ENCODE measurements around the gene AMD1.
"Not testable (repeated sequence)": the region's sequence is repeated elsewhere in the genome, so short reads cannot be mapped to it uniquely, and the experiment has no call there.

Gene AMD1

DNA sequence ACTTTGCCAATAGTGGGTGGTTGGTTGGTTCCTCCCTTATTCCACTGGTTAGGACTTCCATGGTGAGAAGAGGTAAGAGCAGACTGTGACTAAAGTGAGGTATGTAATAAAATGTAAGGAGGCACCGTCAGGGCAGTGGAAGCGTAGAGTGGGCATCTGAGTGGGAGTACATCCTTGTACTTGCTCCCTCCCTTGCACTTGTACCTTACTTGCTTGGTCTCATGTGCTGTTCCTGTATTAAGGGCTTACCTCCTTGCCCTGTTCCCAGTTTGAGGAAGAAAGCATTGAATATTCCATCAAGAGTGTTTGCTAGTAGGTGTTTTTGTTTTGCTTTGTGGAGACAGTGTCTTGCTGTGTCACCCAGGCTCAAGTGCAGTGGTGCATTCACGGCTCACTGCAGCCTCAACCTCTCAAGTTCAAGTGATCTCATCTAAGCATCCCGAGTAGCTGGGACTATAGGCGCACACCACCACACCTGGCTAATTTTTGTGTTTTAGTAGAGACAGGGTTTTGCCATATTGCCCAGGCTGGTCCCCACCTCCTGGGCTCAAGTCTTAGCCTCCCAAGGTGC lies 25.5 kb downstream of the AMD1 start:
- TF ChIP-seq, protein P1, sequence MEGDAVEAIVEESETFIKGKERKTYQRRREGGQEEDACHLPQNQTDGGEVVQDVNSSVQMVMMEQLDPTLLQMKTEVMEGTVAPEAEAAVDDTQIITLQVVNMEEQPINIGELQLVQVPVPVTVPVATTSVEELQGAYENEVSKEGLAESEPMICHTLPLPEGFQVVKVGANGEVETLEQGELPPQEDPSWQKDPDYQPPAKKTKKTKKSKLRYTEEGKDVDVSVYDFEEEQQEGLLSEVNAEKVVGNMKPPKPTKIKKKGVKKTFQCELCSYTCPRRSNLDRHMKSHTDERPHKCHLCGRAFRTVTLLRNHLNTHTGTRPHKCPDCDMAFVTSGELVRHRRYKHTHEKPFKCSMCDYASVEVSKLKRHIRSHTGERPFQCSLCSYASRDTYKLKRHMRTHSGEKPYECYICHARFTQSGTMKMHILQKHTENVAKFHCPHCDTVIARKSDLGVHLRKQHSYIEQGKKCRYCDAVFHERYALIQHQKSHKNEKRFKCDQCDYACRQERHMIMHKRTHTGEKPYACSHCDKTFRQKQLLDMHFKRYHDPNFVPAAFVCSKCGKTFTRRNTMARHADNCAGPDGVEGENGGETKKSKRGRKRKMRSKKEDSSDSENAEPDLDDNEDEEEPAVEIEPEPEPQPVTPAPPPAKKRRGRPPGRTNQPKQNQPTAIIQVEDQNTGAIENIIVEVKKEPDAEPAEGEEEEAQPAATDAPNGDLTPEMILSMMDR (conservative IDR thresholded peaks at IDR 0.05; ENCODE audit: low read depth, low read length), result no peak
- DNase-seq (ENCODE audit: low read depth), result no peak
- H3K4me3 ChIP-seq (ENCODE audit: low read depth, low read length), result no peak overlapping the region

DNA sequence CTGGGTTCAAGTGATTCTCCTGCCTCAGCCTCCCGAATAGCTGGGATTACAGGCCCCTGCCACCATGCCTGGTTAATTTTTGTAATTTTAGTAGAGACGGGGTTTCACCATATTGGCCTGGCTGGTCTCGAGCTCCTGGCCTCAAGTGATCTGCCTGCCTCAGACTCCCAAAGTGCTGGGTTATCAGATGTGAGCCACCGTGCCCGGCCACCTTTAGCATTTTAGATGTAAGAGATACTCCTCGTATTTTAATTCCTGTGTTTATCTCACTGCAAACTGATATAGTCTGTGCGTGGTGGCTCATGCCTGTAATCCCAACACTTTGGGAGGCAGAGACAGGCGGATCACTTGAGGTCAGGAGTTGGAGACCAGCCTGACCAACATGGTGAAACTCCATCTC lies 27.0 kb downstream of the AMD1 start:
- not testable (repeated sequence) for H3K4me3 ChIP-seq (ENCODE audit: low read depth, low read length); DNase-seq (ENCODE audit: low read depth)

DNA sequence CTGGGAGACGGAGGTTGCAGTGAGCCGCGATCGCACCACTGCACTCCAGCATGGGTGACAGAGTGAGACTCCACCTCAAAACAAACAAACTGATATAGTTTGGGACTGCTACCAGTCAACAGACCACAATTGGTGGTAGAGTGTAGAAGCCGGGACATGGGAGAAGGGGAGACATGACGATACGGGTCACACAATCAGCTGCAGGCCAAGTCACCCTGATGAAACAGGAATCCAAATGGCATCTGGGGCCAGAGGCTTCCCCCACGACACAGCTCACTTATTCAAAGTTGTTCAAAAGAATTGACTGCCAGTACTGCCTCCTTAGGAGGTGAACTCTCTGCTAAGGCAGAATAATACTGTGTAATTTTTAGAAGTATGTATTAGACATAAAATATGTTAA lies 27.5 kb downstream of the AMD1 start:
- DNase-seq (ENCODE audit: low read depth), result no peak
- TF ChIP-seq, protein P1 (conservative IDR thresholded peaks at IDR 0.05; ENCODE audit: low read depth, low read length), result no peak
- no peak overlapping the region for H3K4me3 ChIP-seq (ENCODE audit: low read depth, low read length)

DNA sequence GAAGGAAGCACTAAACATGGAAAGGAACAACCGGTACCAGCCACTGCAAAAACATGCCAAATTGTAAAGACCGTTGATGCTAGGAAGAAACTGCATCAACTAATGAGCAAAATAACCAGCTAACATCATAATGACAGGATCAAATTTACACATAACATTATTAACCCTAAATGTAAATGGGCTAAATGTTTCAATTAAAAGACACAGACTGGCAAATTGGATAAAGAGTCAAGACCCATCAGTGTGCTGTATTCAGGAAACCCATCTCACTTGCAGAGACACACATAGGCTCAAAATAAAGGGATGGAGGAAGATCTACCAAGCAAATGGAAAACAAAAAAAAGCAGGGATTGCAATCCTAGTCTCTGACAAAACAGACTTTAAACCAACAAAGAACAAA lies 31.7 kb downstream of the AMD1 start:
- H3K4me3 ChIP-seq (ENCODE audit: low read depth, low read length); DNase-seq (ENCODE audit: low read depth): not testable (repeated sequence)

DNA sequence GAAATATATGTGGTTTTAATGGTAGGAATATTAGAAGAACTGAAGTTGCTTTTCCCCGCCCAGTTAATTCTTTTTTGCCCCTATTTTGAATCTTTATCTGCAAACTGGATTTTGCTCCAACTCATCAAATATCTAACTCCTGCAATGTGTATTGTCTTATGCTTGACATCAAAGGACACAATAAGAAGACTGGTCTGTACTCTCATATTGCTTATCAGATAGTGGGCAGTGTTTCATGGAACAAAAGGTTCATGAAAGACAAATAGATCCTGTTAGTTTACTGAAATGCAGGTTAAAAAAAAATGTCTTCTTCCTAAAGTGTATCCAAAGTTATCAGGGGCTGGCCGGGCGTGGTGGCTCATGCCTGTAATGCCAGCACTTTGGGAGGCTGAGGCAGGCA lies 56.2 kb downstream of the AMD1 start:
- no peak overlapping the region for H3K4me3 ChIP-seq (ENCODE audit: low read depth, low read length)
- TF ChIP-seq, protein P1 (conservative IDR thresholded peaks at IDR 0.05; ENCODE audit: low read depth, low read length), result no peak
- no peak for DNase-seq (ENCODE audit: low read depth)

DNA sequence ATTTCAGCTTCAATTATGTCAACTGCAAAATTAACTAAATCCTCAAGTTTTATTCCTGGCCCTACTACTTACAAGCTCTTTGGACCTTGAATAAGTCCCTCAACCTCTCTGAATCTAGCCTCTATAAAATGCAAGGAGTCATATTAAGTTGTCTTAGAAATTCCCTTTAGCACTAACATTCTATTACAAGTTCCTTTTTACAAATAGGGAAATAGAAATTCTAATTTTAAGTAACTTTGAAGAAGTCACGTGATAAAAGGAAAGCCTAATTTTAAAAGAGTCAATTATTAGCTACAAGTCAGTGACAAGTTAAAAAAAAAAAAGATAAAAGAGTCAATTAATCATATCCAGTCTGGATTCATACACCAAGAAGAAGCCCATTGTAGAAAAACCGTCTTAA lies 59.3 kb downstream of the AMD1 start:
- no peak for DNase-seq (ENCODE audit: low read depth)
- TF ChIP-seq, protein P1 (conservative IDR thresholded peaks at IDR 0.05; ENCODE audit: low read depth, low read length), result no peak
- H3K4me3 ChIP-seq (ENCODE audit: low read depth, low read length), result no peak overlapping the region

DNA sequence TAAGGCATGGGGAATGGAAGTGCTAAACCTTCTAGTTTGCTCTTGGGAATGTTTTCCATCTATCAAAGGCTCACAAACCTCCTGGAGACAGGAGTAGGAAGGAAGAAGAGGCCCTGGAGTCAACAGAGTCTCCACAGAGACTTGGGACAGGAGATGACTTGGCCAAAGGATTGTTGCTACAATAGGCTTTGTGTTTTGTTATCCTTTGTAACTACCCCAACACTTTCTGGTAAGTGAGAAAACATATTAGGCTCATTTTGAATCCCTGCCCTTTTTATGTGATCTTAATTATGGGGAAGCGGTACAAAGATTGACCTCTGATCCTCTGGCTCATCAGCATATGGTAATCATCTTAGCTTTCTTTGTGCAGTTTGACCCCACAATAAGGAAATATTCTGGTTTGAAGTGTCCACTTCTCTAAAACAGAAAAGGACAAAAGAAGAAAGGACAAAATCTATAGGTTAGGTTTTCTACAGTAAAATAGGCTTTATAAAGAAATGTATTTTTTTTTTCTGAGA lies 59.9 kb downstream of the AMD1 start:
- no peak overlapping the region for H3K4me3 ChIP-seq (ENCODE audit: low read depth, low read length)
- TF ChIP-seq, protein P1 (conservative IDR thresholded peaks at IDR 0.05; ENCODE audit: low read depth, low read length), result no peak
- no peak for DNase-seq (ENCODE audit: low read depth)

DNA sequence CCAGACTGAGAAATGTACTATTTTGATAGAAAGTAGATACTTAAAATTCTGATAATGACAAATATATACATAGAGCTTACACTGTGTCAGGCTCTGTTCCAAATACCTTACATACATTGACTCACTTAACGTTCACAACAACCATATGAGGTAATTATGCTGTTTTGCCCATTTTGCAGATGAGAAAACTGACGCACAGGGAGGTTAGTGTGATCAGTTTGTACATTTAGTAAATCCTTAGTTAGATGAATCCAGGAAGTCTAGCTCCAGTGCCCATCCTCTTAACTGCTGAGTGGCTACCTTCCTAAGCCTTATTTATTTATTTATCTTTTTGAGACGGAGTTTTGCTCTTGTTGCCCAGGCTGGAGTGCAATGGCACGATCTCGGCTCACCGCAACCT lies 60.6 kb downstream of the AMD1 start:
- TF ChIP-seq, protein P1 (conservative IDR thresholded peaks at IDR 0.05; ENCODE audit: low read depth, low read length), result no peak
- DNase-seq (ENCODE audit: low read depth), result no peak
- no peak overlapping the region for H3K4me3 ChIP-seq (ENCODE audit: low read depth, low read length)
